ENCODE measurements around the gene PLS1.

The PLS1 gene

DNA sequence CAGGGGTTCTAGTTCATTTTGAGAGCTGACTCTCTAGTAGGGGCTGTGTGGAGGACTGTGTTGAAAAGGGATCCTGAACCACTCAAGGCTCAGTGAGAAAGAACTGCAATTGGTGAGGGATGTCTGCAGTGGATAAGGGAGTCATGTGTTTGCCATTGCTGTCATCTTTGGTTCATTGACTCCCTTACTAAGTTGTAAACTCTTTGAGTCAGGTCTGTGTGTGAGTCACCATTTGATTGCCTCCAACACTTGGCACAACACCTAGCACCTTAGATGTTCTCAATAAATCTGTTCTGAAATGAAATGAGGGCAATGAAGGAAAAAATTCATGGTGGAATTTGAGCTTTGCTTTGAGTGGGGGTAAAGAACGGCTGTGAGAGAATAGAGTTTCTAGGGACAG, 51.7 kb downstream of the PLS1 start:
- Histone ChIP-seq H3K4me1 (ENCODE audit: control insufficient read depth in 1 of 2, insufficient read depth in 1 of 2, low read depth in 1 of 2, low read length in 1 of 2) (no peaks in the 10 kb centered on the region), H3K36me3 (no peaks in the 10 kb centered on the region), H3K27me3 (no peaks in the 10 kb centered on the region), H3K4me3 (ENCODE audit: low read depth in 1 of 2, low read length in 1 of 2) (no peak overlapping the region), H3K27ac (no peak overlapping the region), H3K9me3 (no peaks in the 10 kb centered on the region)
- TF ChIP-seq, protein P1, sequence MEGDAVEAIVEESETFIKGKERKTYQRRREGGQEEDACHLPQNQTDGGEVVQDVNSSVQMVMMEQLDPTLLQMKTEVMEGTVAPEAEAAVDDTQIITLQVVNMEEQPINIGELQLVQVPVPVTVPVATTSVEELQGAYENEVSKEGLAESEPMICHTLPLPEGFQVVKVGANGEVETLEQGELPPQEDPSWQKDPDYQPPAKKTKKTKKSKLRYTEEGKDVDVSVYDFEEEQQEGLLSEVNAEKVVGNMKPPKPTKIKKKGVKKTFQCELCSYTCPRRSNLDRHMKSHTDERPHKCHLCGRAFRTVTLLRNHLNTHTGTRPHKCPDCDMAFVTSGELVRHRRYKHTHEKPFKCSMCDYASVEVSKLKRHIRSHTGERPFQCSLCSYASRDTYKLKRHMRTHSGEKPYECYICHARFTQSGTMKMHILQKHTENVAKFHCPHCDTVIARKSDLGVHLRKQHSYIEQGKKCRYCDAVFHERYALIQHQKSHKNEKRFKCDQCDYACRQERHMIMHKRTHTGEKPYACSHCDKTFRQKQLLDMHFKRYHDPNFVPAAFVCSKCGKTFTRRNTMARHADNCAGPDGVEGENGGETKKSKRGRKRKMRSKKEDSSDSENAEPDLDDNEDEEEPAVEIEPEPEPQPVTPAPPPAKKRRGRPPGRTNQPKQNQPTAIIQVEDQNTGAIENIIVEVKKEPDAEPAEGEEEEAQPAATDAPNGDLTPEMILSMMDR (IDR thresholded peaks at IDR 0.05) = no peak

DNA sequence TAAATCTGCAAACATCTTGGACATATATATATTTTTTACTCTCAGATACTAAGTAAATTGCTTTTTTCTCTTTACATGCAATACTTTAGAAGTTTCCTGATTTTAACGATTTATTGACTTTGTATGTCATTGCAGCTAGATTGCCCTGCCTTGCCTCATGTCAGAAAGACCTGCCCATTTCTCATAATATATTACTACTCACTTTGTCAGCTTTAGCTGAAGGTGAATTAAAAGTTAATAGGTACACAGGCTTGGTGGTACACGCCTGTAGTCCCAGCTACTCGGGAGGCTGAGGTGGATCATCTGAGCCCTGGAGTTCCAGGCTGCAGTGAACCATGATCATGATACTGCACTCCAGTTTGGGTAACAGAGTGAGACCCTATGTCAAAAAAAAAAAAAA, 52.8 kb downstream of the PLS1 start:
- H3K4me1 ChIP-seq (ENCODE audit: control insufficient read depth in 1 of 2, insufficient read depth in 1 of 2, low read depth in 1 of 2, low read length in 1 of 2) = no peaks in the 10 kb centered on the region
- no peaks in the 10 kb centered on the region for H3K36me3 ChIP-seq
- no peaks in the 10 kb centered on the region for H3K9me3 ChIP-seq
- no peak overlapping the region for H3K4me3 ChIP-seq (ENCODE audit: low read depth in 1 of 2, low read length in 1 of 2)
- TF ChIP-seq, protein P1 (IDR thresholded peaks at IDR 0.05) = no peak
- H3K27me3 ChIP-seq = no peaks in the 10 kb centered on the region
- no peak overlapping the region for H3K27ac ChIP-seq

DNA sequence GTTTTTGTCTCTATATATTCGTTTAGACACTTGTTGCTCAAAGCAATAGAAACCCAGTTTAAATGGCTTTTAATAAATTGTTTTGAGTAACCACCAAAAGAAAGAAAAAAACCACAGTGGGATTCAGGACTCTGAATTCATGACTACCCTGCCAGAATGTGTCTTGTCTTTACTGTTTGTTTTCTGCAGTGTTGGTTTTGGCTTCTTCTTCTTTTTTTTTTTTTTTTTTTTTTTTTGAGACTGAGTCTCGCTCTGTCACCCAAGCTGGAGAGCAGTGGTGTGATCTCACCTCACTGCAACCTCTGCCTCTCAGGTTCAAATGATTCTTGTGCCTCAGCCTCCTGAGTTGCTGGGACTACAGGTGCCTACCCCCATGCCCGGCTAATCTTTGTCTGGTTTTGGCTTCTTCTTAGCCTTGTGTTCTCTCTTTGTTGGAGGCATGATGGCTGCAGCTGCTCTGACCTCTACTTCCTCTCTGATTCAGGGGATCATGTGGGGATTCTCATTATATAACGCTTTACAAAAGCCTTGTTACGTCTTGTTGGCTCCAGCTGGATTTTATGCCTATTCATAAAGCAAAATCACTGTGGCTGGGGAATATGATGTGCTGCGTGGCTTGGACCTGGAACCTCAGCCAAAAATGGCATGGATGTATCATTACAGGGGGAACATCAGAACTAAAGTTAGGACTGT, 54.0 kb downstream of the PLS1 start:
- no peaks in the 10 kb centered on the region for H3K4me1 ChIP-seq (ENCODE audit: control insufficient read depth in 1 of 2, insufficient read depth in 1 of 2, low read depth in 1 of 2, low read length in 1 of 2)
- TF ChIP-seq, protein P1 (IDR thresholded peaks at IDR 0.05) = no peak

DNA sequence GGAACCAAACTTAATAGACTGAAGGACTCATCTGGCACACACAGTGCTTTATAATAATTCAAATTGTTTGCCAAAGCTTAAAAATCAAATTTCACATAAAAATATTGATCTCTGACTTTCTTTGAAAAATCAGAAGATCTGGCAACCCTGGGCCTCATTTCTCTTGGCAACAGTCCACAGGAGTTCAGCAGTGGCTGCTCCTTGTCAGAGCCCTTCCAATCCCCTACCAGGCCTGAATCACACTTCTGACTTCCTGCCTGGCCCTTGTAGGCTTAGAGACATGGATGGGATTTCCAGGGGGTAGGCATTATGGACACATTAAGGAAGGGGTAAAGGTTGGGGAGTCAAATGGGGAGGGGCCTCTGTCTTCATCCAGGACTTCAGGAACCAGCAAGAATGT, 55.5 kb downstream of the PLS1 start:
- H3K9me3 ChIP-seq = no peaks in the 10 kb centered on the region
- H3K36me3 ChIP-seq = no peaks in the 10 kb centered on the region
- H3K27me3 ChIP-seq = no peaks in the 10 kb centered on the region
- no peaks in the 10 kb centered on the region for H3K4me1 ChIP-seq (ENCODE audit: control insufficient read depth in 1 of 2, insufficient read depth in 1 of 2, low read depth in 1 of 2, low read length in 1 of 2)
- H3K27ac ChIP-seq = no peak overlapping the region
- TF ChIP-seq, protein P1 (IDR thresholded peaks at IDR 0.05) = no peak
- H3K4me3 ChIP-seq (ENCODE audit: low read depth in 1 of 2, low read length in 1 of 2) = no peak overlapping the region

More for the DNA sequence above, 54.0 kb downstream of the PLS1 start:
- Histone ChIP-seq H3K36me3 (no peaks in the 10 kb centered on the region), H3K9me3 (no peaks in the 10 kb centered on the region), H3K4me3 (ENCODE audit: low read depth in 1 of 2, low read length in 1 of 2) (no peak overlapping the region), H3K27ac (no peak overlapping the region), H3K27me3 (no peaks in the 10 kb centered on the region)

DNA sequence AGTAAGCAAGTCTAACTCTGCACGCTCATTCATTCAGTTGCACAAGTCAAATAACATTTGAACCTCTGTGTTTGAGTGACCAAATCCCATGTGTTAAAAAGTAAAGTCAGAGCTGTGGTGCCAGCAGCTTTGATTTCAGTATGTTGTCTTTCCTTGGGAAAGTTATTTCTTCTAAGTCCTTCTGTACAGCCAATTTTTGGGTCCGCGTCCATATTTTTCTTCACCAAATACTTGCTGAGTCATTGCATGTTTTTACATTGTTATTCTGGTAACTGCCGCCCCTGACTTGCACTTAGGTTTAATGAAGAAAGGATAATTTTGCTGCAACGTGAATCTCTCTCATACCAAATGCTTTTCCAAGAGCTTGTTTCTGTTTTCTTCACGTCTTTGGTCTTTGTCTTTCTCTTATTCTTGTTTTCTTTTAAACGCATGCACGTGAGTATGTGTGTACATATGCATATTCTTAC, 56.7 kb downstream of the PLS1 start:
- no peaks in the 10 kb centered on the region for H3K27me3 ChIP-seq
- H3K27ac ChIP-seq = no peak overlapping the region
- TF ChIP-seq, protein P1 (IDR thresholded peaks at IDR 0.05) = no peak
- no peaks in the 10 kb centered on the region for H3K4me1 ChIP-seq (ENCODE audit: control insufficient read depth in 1 of 2, insufficient read depth in 1 of 2, low read depth in 1 of 2, low read length in 1 of 2)
- H3K36me3 ChIP-seq = no peaks in the 10 kb centered on the region
- no peak overlapping the region for H3K4me3 ChIP-seq (ENCODE audit: low read depth in 1 of 2, low read length in 1 of 2)
- H3K9me3 ChIP-seq = no peaks in the 10 kb centered on the region
